GM19351 (cell line): Measurements from ENCODE around the gene NCOA3.
"Not testable (repeated sequence)": the region's sequence is repeated elsewhere in the genome, so short reads cannot be mapped to it uniquely, and the experiment has no call there.

Experiments
- ATAC-seq: cut with Tn5 transposase; IDR thresholded peaks from one replicate; pipeline ENCODE4 v1.9.1; 2021; ENCODE audit warnings: mild to moderate bottlenecking, moderate library complexity; ENCODE audit not compliant: unreplicated experiment

Gene NCOA3

GRCh38 chr20:47561180-47561579, 59.5 kb downstream of the NCOA3 start:
- no peak for ATAC-seq

GRCh38 chr20:47561603-47562583, 60.2 kb downstream of the NCOA3 start:
- no peak for ATAC-seq

- ATAC-seq = no peak
Observed at GRCh38 chr20:47566269-47566668, 64.6 kb downstream of the NCOA3 start.

DNA sequence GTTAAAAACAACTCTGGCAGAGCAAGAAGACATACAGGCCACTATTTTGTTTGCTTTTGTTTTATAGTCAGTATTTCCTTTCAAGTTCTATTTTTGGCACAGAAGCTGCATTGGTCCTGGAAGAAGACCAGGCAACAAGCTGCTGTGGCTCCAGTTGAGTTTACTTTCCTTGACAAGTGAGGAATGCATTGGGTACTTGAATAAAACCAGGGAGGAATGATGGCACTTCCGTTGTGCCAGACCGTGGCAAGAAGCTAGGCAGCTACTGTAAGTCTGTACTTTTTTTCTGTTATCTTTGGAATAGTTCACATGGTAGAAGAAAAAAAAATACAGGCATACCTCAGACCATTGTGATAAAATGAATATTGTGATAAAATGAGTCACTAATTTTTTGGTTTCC, 66.3 kb downstream of the NCOA3 start:
- no peak for ATAC-seq

DNA sequence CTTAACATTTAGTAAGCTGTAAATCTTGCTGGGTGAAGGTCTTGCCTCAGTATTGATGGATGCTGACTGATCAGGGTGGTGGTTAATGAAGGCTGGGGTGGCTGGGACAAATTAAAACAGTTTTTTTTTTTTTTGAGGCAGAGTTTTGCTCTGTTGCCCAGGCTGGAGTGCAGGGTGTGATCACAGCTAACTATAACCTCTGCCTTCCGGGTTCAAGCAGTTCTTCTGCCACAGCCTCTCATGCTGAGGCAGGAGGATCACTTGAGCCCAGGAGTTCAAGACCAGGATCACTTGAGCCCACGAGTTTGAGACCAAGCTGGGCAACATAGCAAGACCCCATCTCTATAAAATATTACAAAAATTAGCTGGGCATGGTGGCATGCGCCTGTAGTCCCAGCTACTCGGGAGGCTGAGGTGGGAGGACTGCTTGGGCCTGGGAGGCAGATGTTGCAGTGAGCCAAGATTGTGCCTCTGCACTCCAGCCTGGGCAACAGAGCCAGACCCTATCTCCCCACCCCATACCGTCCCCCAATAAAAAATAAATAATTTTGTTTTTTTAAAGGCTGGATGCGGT, 67.2 kb downstream of the NCOA3 start:
- ATAC-seq = no peak

DNA sequence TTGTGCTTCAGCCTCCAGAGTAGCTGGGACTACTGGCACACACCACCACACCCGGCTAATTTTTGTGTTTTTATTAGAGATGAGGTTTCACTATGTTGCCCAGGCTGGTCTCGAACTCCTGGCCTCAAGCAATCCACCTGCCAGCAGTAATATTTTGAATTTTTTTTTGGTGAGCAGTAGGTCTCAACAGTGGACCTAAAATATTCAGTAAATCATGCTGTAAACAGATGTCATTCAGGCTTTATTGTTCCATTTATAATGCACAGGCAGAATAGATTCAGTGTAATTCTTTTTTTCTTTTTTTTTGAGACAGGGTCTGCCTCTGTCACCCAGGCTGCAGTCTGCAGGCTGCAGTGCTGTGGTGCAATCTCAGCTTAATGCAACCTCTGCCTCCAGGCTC, 69.7 kb downstream of the NCOA3 start:
- ATAC-seq = no peak

- ATAC-seq = no peak
Observed at GRCh38 chr20:47572105-47572729, 70.5 kb downstream of the NCOA3 start.

- ATAC-seq = no peak
Observed at GRCh38 chr20:47573559-47573958, 71.9 kb downstream of the NCOA3 start.

GRCh38 chr20:47574616-47575364, 73.1 kb downstream of the NCOA3 start:
- ATAC-seq = no peak

DNA sequence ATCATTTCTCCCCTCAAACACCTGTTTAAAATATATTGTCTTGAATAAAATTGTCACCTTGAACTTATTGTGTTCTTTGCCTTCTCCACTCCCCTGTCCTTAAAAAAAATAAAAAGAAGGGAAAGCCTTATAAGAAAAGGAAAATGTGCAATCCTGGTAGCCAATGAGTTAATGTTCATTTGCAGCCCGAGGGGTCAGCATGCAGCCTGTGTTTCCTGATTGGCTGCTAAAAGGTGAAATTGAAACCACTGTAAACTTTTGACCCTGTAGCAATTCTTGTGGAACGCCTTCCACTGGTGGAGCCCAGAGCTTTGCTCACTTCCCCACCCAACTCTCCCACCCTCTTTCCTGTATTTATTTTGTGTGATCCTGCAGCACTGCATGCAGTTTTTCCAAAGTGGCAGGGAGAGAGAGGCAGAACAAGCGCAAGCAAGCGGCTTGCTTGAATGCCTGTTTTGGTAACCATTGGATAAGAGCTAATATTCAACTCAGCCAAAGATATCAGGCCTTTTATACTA, 74.9 kb downstream of the NCOA3 start:
- peak; percentile 65 for ATAC-seq

DNA sequence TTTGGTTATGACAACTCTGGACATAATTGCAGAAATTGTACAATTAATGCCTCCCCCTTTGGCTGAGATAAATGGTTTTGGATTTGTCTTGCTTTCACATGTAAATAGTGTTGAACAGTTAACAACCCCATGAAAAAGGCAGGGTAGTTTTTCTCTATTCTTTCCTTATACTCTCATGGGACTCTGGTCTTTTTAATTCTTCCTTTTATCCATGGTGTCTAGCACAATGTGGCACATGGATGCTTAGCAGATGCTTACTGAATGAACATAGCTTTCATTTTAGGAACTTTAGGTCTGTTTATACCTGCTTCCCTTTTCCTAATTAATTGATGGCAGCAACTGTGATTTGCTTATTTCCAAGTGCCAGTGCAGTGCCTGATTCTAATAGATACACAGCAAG, 75.6 kb downstream of the NCOA3 start:
- no peak for ATAC-seq

- ATAC-seq = no peak
Observed at GRCh38 chr20:47578543-47578942, 76.9 kb downstream of the NCOA3 start.

- not testable (repeated sequence) for ATAC-seq
Observed at GRCh38 chr20:47580686-47581085, 79.0 kb downstream of the NCOA3 start.

GRCh38 chr20:47581090-47581489, 79.4 kb downstream of the NCOA3 start:
- ATAC-seq = no peak

DNA sequence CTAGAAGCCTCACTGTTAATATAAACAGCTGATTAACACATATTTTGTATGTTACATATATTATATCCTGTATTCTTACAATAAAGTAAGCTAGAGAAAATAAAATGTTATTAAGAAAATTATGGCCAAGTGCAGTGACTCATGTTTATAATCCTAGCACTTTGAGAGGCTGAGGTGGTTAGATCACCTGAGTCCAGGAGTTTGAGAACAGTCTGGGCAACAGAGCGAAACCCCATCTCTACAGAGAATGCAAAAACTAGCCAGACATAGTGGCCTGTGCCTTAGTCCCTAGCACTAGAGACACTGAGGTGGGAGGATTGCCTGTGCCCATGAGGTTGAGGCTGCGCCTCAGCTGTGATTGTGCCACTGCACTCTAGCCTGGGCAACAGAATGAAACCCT, 81.9 kb downstream of the NCOA3 start:
- no peak for ATAC-seq

GRCh38 chr20:47585087-47585747, 83.5 kb downstream of the NCOA3 start:
- no peak for ATAC-seq

DNA sequence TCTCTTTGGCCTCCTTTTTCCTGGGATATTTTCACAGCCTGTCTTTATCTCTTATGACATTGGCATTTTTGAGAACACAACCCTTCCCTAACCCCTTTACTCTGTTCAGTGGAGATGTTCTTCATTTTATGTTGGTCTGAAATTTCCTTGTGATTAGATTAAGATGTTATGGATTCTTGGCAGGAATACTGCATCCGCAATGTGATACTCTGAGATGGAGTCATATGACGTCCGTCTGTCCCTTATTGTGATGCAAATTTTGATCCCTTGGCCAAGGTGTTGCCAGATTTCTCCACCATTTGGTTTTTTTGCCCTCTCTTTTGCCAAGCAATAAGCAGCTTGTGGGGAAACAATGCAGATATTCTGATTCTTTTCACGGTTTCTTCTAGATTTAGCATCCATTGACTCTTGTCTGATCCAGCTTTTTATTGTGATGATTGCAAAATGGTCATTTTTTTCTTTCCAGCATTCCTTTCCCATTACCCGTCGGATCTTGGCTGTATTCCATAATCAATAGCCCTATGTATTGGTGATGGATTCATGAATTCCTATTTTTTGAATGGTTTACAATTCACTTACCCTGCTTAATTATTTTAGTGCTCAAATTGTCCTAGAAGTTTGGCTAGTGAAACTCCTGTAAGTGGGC, 85.1 kb downstream of the NCOA3 start:
- ATAC-seq = no peak

- no peak for ATAC-seq
Observed at GRCh38 chr20:47588158-47588557, 86.5 kb downstream of the NCOA3 start.

DNA sequence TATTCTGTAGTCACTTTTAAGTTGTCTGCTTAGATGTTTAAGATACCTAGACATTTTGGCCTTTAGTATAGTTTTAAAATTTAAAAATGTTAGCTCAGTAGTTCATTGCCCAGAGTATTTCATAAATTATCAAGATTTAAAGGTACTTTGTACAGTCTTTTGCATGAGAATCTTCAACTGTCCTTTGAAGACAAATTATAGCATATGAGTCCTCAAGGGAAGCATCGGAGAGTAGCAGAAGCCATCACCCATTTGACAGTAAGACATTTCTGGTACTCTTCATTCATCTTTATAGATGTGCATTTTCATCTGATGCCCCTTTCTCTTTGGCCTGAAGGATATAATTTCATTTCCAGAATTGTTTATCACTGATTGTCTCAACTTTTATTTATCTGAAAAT, 89.5 kb downstream of the NCOA3 start:
- ATAC-seq = no peak

DNA sequence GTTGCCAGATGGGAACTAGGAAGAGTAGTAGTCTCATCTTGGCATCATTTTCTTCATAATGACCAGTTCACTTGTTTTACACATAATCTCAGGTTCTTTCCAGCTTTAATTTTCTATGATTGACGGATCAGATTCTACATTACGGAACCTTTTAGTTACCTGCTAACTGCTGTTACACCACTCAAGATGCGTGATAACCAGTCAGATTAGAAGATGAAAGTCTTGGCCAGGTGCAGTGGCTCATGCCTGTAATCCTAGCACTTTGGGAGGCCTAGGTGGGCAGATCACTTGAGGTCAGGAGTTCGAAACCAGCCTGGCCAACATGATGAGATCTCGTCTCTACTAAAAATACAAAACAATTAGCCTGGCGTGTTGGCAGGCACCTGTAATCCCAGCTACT, 92.5 kb downstream of the NCOA3 start:
- no peak for ATAC-seq
